Activated CD4-positive, alpha-beta T cell treated with anti-CD3 and anti-CD28 coated beads, Interleukin-2, amount 50 U/mL, for 24 hours (primary cell): ENCODE measurements around the gene AHSA1.

ENCODE experiments used
- DNase-seq, 2 donors: peaks; one replicate each; pipeline ENCODE4 v3.0.0-alpha.2; 2020; ENCODE audit warnings: low read depth in 1 of 2, low spot score in 1 of 2

The AHSA1 gene

GRCh38 chr14:77507762-77508161 lies 49.9 kb downstream of the AHSA1 start:
- DNase-seq, result no peak

GRCh38 chr14:77508249-77508648 lies 50.4 kb downstream of the AHSA1 start:
- DNase-seq, result no peak

GRCh38 chr14:77508876-77509275 lies 51.0 kb downstream of the AHSA1 start:
- no peak for DNase-seq

- no peak for DNase-seq
Observed at GRCh38 chr14:77509366-77509765, 51.5 kb downstream of the AHSA1 start.

- no peak for DNase-seq
Observed at GRCh38 chr14:77511486-77512162, 53.7 kb downstream of the AHSA1 start.

- no peak for DNase-seq
Observed at GRCh38 chr14:77516126-77516525, 58.2 kb downstream of the AHSA1 start.
